ENCODE measurements around the gene PIP4K2B.

Gene PIP4K2B

GRCh38 chr17:38779965-38780752, 19.2 kb downstream of the PIP4K2B start:
- DNase-seq (ENCODE audit: low spot score) = no peak

DNA sequence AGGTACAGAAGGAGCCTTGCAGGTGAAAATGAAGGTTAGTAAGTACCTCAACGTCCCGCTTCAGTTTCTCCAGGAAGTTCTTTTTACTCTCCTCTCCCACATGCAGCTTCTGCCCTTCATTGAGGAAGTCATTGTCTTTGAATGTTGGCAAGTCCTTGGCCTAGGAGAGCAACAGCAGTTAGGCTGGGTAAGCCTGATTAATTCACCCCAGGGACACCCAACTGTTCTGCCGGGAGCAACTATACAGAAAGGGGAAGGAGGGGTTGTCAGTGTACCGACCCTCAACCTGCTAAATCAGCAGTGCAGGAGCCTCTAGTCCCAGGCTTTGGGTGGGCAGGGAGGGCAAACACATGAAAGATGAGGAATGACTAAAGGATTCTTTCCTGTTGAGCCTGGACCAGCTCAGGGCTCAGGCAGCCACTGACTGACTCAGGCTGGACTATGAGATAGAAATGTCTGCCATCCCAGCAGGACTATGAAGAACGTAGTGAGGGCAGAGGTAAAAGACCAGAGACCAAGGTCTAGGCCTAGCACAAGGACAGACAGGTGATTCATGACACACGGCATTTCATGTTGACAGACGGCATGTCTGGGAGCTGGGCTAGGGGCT, 21.6 kb downstream of the PIP4K2B start:
- no peak for DNase-seq (ENCODE audit: low spot score)

DNA sequence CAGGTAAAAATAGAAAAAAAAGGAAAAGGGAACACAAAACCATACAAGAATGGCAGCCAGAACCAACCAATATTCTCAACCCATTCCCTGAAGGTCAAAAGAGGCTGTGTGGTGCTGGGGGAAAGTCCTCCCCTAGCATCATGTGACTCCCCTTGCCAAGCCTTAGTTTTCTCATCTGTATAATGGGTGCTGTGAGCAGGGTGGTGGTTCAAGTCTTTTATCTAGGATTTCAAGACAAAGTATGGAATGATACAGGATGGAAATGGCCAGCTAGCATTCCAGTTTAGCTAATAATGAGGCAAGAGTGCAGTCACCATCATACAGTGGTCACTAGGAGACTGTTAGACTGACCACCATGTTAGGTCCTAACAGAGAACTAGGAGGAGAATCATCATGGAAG, 26.1 kb downstream of the PIP4K2B start:
- DNase-seq (ENCODE audit: low spot score) = no peak

- DNase-seq (ENCODE audit: low spot score) = no peak
These were observed 30.9 kb downstream of the PIP4K2B start for GRCh38 chr17:38768417-38768816.

- no peak for DNase-seq (ENCODE audit: low spot score)
These were observed 33.0 kb downstream of the PIP4K2B start for GRCh38 chr17:38766341-38766740.

DNA sequence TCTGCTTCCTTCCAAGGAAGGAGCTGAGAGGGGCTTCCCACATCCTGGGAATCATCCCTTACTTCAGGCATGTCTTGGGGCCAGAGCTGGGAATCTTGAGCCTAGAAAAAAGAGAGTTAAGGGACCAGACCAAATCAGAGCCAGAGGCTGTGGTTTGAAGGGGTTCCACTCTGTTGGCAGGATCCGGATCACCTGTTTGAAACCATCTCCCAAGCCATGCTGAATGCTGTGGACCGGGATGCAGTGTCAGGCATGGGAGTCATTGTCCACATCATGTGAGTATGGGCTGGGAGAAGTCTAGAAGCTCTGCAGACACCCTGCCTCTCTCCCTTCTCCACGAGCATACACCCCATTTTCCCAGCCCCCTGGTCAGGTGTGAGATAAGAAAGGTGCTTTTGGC, 37.1 kb downstream of the PIP4K2B start:
- no peak for DNase-seq (ENCODE audit: low spot score)

GRCh38 chr17:38761612-38762011, 37.7 kb downstream of the PIP4K2B start:
- DNase-seq (ENCODE audit: low spot score) = peak; percentile 46

DNA sequence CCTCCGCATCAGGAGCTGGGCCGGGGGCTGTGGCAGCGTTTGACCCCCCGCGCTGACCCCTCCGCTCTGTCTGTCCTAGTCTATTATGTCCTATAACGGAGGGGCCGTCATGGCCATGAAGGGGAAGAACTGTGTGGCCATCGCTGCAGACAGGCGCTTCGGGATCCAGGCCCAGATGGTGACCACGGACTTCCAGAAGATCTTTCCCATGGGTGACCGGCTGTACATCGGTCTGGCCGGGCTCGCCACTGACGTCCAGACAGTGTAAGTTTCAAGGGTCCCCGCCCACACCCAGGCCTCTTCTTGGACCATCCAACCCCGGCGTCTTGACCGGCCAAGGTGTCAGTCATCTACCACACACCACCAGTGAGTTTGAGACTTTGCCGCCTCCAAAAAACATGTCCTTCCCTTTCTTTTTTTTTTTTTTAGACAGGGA, 46.3 kb downstream of the PIP4K2B start:
- no peak for DNase-seq (ENCODE audit: low spot score)

DNA sequence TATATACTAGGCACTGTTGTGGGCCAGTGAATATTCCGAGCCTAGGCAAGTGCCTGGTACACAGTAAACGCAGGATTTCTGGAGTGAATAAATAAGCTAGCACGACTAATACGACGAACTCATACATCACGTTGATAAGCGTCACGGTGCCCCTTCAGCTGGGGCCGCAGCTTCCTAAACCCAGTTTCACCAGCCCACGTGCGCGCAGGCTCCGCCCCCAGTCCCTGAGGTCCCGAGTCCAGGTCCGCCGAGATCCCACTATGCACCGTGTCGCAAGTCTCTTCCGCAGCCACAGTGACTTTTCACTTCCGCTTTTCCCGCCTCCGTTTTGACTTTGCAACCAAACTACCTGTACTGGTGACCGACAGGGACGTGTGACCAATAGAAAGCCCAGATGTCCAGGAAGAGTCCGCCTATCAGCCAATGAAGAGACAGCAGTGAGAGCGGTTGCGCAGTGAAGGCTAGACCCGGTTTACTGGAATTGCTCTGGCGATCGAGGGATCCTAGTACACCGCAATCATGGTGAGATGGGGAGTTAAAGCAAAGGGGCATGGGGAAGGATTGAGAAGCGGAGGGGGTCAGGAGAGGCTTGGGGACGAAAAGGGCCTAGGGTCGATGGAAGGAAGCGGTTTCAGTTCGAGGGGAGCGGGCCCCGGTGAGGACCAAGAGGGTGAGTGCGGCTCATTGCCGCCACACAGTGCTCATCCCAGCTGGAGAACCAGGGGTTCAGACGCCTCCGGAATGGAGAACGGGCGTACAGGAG, 46.9 kb downstream of the PIP4K2B start, which contains the start of gene PSMB3:
PSMB3 (plus strand) TSS at position 434 of the 763 bp plus-strand sequence; CDS start at position 520, 86 bp downstream.
- peak; percentile 95 for DNase-seq (ENCODE audit: low spot score)

DNA sequence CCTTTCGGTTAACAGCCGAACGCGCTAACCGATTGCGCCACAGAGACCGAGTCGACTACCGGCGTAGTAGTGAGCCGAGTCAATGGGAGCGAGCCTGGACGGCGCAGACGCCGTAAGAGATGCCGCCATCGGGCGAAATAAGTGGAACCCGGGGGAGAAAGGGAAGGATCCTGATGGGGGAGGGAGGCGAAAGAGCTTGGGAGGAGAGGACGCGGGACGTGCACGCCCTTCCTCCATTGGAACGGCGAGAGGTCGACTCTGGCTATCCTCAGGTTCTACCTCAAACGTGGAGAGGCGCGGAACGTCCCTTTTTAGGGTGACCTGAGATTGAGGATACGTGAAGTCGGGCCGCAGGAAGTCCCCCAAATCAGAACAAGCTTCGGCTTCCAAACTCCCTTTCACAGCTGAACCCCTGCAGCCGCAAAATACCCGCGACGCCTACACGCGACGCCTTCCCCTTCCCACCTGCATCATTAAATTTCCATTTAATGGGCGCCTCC, 47.5 kb downstream of the PIP4K2B start:
- DNase-seq (ENCODE audit: low spot score) = peak; percentile 35

DNA sequence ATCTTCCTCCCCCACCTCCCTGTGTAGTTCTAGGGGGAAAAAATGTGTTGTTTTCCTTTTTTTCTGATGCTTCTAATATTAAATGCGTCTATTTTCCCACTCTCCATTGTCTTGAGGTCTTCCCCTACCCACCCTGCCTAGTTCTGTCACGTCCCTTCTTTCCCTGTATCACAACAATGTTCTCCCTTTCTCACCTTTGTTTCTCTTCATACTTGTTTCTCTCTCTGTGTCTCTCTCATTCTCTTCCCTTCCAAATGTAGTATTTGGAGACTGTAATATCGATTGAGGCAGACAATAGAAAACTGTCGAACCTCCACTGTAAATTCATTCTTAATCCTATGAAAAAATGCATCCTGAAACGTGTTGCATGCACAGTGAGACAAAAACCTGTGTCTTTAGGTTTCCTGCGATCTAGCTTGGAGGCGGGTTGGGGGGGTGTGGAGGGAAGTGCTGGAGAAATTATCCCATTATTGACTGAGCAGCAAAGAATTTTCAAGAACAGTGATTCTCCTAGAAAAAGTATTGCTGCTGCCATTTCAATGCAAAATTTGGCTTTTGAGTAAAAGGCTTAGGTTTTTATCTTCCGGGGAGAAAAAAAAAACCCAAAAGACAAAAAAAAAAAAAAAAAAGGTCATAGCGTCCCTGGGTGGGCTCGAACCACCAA, 48.1 kb downstream of the PIP4K2B start:
- DNase-seq (ENCODE audit: low spot score) = no peak

DNA sequence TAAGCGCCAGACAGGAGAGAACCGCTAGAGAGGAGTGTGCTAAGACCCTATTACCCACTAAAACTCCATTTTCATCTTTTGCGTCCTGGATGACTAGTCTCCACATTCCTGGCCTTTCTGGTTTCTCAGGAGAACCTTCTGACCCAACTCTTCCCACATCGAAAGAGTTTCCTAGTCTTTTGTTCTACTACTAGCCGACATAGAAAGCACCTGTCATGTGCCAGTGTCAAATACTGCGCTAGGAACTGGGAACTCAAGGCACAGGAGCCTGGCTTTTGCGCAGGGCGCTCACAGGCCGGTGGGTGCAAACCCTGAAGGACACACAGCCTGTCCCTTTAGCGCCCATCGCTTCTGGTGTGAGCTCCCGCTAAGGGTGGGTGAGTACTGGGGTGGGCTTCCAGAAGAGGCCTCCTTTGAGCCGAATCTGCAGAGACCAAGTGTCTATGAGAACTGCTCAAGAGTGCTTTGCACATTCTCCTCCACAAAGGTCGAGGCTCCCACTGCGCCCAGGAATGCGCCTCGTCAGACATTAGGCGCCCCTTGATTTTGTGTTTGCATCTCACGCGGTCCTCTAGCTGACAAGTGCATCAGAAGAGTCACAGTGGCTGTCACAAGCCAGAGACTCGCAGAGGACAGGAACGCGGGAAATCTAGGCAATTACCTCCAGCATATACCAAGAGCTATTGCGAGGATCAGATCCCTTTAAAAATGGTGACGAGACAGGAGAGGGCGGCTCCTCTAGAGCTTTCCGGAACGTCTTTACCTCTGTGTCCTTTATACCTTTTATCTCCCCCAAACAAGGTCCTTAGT, 48.8 kb downstream of the PIP4K2B start:
- DNase-seq (ENCODE audit: low spot score) = no peak

GRCh38 chr17:38750044-38750311, 49.4 kb downstream of the PIP4K2B start:
- no peak for DNase-seq (ENCODE audit: low spot score)

- DNase-seq (ENCODE audit: low spot score) = no peak
These were observed 49.9 kb downstream of the PIP4K2B start for GRCh38 chr17:38749223-38750043.

DNA sequence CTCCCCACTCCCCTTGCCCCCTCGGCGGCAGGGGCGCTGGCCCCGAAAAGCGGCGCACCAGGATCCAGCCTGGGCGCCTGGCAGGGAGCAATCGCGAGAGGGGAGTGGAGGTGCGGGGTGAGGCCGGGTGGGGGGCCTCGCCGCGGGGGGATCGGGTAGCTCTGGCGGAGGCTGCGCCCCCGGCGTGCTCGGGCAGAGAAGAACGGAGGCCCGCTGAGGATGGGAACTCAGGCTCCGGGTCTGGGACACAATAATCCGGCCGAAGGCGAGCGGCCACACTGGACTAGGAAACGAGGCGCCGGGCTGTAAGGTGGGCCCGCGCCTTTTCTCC, 50.5 kb downstream of the PIP4K2B start:
- no peak for DNase-seq (ENCODE audit: low spot score)

- no peak for DNase-seq (ENCODE audit: low spot score)
These were observed 51.0 kb downstream of the PIP4K2B start, which contains the start of gene PCGF2 for GRCh38 chr17:38748149-38748891. Gene PCGF2, minus strand, starts transcription at chr17:38748336. Its CDS starts 7,934 bp downstream, at chr17:38740402.

DNA sequence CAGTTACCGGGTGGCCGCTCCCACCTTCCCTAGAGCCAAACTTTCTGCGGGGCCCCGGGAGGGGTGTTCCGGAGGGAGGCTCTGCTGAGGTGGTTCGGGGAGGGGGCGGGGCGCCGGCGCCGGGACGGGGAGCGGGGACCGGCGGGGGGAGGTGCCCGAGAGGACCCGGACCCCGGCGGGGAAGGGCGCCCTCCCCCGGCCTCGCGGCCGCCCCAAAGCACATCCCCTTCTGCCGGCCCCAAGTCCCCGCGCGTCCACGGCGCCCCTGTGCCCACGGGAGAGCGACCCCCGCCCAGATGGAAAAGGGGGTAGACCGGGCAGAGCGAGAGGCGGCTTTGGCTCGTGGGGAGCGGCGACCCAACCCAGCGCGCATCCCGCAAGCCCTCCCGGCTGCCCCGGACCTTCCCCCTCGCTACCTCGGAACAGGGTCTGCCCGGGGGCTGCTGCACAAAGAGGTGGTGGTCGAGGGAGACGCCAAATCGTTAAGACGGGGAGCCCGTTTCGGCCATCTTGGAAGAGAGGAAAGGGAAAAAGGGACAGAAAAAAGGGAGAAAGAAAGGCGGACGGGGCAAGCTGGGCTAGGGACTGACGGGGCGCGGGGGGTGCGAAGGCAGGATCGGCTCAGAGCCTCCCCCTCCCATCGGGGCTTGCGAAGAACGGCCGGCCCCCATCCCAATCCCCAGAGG, 51.8 kb downstream of the PIP4K2B start:
- DNase-seq (ENCODE audit: low spot score) = no peak

GRCh38 chr17:38746849-38747462, 52.4 kb downstream of the PIP4K2B start:
- no peak for DNase-seq (ENCODE audit: low spot score)
